ENCODE measurements around the gene TPT1. TPM values are rescaled to one million over a fixed set of nuclear protein-coding genes. Genes with fewer than 3 reads are reported as not detected.
A peak's percentile ranks its signal among the peaks of the same experiment; 100 is the strongest.

Gene TPT1
- total and polyA plus RNA-seq, 9 of the 15 experiments (the other 6 are each of a cell fraction or from before 2014, with no cell fraction given), result 602 to 2,508 (median 1,784) TPM

GRCh38 chr13:45362939-45363338, 22.0 kb upstream of the TPT1 start (continued):
- TF ChIP-seq REST (IDR thresholded peaks at IDR 0.05; ENCODE audit: borderline replicate concordance), result no peak
- no peak for TF ChIP-seq REST (CRISPR knock-in tag; IDR thresholded peaks at IDR 0.05; ENCODE audit: low read depth)
- TF ChIP-seq PKNOX1 (IDR thresholded peaks at IDR 0.05), result peak; percentile 95
- no peak for TF ChIP-seq XRCC5 (IDR thresholded peaks at IDR 0.05; ENCODE audit: low read depth, low read length)
- TF ChIP-seq MEIS2 (IDR thresholded peaks at IDR 0.05; ENCODE audit: partially characterized antibody), result peak; percentile 55
- no peak for TF ChIP-seq ZNF347 (CRISPR knock-in tag; IDR thresholded peaks at IDR 0.05; ENCODE audit: low read depth)
- no peak for TF ChIP-seq IRF1 (CRISPR knock-in tag; IDR thresholded peaks at IDR 0.05; ENCODE audit: borderline replicate concordance)
- TF ChIP-seq SMC3 (conservative IDR thresholded peaks at IDR 0.05; ENCODE audit: insufficient read depth, low read depth, low read length), result 0 out of 2 replicates have a peak, but pooled peaks have one; percentile 13
- TF ChIP-seq CTCF (IDR thresholded peaks at IDR 0.05 in 2 of 3, conservative IDR thresholded peaks at IDR 0.05 in 1 of 3; ENCODE audit: insufficient read depth in 2 of 3, low read depth in 1 of 3, low read length in 3 of 3), result peak; percentile 53 to 74 (median 62)
- no peak for TF ChIP-seq SRSF7 (optimal IDR thresholded peaks at IDR 0.05; ENCODE audit: low read depth, low read length)
- TF ChIP-seq PBX2 (CRISPR knock-in tag; IDR thresholded peaks at IDR 0.05; ENCODE audit: low read depth), result peak; percentile 41; the same call in 1 of the 2 replicates
- TF ChIP-seq PBX2 (tag; conservative IDR thresholded peaks at IDR 0.05; ENCODE audit: low read depth), result peak; percentile 78
- TF ChIP-seq RCOR1 (IDR thresholded peaks at IDR 0.05; ENCODE audit: borderline replicate concordance in 1 of 2, low read depth in 2 of 2, low read length in 2 of 2), result peak in 1 of 2 experiments; percentile 43; a peak in 1 of 4 replicates
